Left lung (tissue), 10 donors: ENCODE measurements around the gene SSU72. TPM values are rescaled to one million over a fixed set of nuclear protein-coding genes. Genes with fewer than 3 reads are reported as not detected.
A peak's percentile ranks its signal among the peaks of the same experiment; 100 is the strongest.
"Not testable (repeated sequence)": the region's sequence is repeated elsewhere in the genome, so short reads cannot be mapped to it uniquely, and the experiment has no call there.

Experiments used
- ATAC-seq: fragments of 200-7000 bp; cut with Tn5 transposase; one replicate; pipeline ENCODE4 v1.9.1; 2020; ENCODE audit warnings: moderate library complexity
- DNase-seq, 4 donors: peaks; one replicate each; pipeline ENCODE4 v3.0.0-alpha.2; 2013 to 2020
- H3K27ac ChIP-seq, 2 donors: fragments of 200-600 bp; sonication (generic) in 1 of 2; one replicate each; pipeline versions ENCODE4 v1.5.0 to v1.8.0; 2020 to 2021
- H3K27me3 ChIP-seq, 2 donors: fragments of 200-600 bp; sonication (generic) in 1 of 2; one replicate each; pipeline versions ENCODE4 v1.5.0 to v1.8.0; 2020 to 2021
- H3K36me3 ChIP-seq, 2 donors: fragments of 200-600 bp; sonication (generic) in 1 of 2; one replicate each; pipeline versions ENCODE4 v1.5.0 to v1.8.0; 2020 to 2021
- H3K4me1 ChIP-seq, 2 donors: fragments of 200-600 bp; one replicate each; pipeline ENCODE4 v1.8.0; 2021
- H3K4me3 ChIP-seq, 2 donors: fragments of 200-600 bp; sonication (generic) in 1 of 2; one replicate each; pipeline versions ENCODE4 v1.5.0 to v1.8.0; 2020 to 2021; ENCODE audit warnings: mild to moderate bottlenecking in 1 of 2
- H3K9me3 ChIP-seq, 2 donors: fragments of 200-600 bp; sonication (generic) in 1 of 2; one replicate each; pipeline versions ENCODE4 v1.5.0 to v1.8.0; 2020 to 2021
- intact Hi-C, 2 donors: fragments of 100-400 bp; cut with DNase I; formaldehyde crosslinking; loops; one replicate each; pipeline versions ENCODE4 v1.11.2 to v1.14.2; 2022
- polyA plus RNA-seq, 6 donors: library from polyadenylated mRNA; unstranded; fragments of 120-200 nt; gene quantifications; one replicate each; pipeline ENCODE4 v1.2.1, GENCODE V29; 2013; ENCODE audit not compliant: insufficient read length in 6 of 6
- total RNA-seq, 2 donors: library from RNA; stranded (reverse); fragmentation: NEBNext Ultra II Directional; extraction: Animal tissue kit (Norgen Biotek cat#: 25700); gene quantifications; one replicate each; pipeline ENCODE4 v1.2.1, GENCODE V29; 2021
- TF ChIP-seq, protein P1 (sequence below), 2 donors: fragments of 200-600 bp; sonication (generic) in 1 of 2; IDR thresholded peaks; one replicate each; pipeline versions ENCODE4 v1.5.0 to v1.8.0; 2021; ENCODE audit warnings: antibody characterized with exemption in 2 of 2
- donor health status: DM: no; HTN: yes; CAD: no.
- donor health status: DM: no; HTN: no; CAD: no.

Gene SSU72
- total and polyA plus RNA-seq, 8 donors: 65.2 to 141 (median 72.7) TPM

DNA sequence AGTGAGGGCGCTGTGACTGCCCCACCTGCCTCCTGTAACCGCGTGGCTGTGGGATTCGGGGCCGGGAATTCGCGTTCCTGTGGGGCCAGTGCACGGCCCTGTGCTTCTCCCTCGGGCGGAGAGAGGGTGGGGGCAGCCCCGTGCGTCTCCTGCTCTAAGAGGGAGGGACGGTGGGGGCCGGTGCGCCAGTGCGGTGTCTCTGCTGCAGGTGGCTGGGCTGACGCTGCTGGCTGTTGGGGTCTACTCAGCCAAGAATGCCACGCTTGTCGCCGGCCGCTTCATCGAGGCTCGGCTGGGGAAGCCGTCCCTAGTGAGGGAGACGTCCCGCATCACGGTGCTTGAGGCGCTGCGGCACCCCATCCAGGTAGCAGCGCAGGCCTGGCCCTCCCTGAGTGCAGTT lies 52.1 kb downstream of the SSU72 start:
- H3K27me3 ChIP-seq, ATAC-seq, H3K27ac ChIP-seq, H3K4me3 ChIP-seq, H3K4me1 ChIP-seq, intact Hi-C loops, DNase-seq, H3K9me3 ChIP-seq: not testable (repeated sequence)
- H3K36me3 ChIP-seq: peaks cover 0 to 78% of the 10 kb centered on the region in 2 donors

GRCh38 chr1:1521331-1521730 lies 53.3 kb downstream of the SSU72 start:
- no peak overlapping the region for H3K4me3 ChIP-seq
- ATAC-seq (no peak), DNase-seq (no peak)
- intact Hi-C loops: no loop called here
- peaks cover 0 to 74% of the 10 kb centered on the region in 2 donors for H3K36me3 ChIP-seq
- no peak overlapping the region for H3K27ac ChIP-seq
- no peaks in the 10 kb centered on the region for H3K9me3 ChIP-seq
- TF ChIP-seq, protein P1, sequence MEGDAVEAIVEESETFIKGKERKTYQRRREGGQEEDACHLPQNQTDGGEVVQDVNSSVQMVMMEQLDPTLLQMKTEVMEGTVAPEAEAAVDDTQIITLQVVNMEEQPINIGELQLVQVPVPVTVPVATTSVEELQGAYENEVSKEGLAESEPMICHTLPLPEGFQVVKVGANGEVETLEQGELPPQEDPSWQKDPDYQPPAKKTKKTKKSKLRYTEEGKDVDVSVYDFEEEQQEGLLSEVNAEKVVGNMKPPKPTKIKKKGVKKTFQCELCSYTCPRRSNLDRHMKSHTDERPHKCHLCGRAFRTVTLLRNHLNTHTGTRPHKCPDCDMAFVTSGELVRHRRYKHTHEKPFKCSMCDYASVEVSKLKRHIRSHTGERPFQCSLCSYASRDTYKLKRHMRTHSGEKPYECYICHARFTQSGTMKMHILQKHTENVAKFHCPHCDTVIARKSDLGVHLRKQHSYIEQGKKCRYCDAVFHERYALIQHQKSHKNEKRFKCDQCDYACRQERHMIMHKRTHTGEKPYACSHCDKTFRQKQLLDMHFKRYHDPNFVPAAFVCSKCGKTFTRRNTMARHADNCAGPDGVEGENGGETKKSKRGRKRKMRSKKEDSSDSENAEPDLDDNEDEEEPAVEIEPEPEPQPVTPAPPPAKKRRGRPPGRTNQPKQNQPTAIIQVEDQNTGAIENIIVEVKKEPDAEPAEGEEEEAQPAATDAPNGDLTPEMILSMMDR (IDR thresholded peaks at IDR 0.05): no peak
- H3K27me3 ChIP-seq: no peaks in the 10 kb centered on the region
- no peaks in the 10 kb centered on the region for H3K4me1 ChIP-seq

GRCh38 chr1:1519805-1520505 lies 54.7 kb downstream of the SSU72 start:
- H3K27ac ChIP-seq, H3K9me3 ChIP-seq, H3K4me3 ChIP-seq, DNase-seq, H3K4me1 ChIP-seq, ATAC-seq, H3K27me3 ChIP-seq: not testable (repeated sequence)
- intact Hi-C loops: loop anchor here in 1 of 2 donors (5.0 kb wide), 1 partner anchor 43 kb away; no protein-coding TSS in a partner anchor
- H3K36me3 ChIP-seq: peaks cover 0 to 68% of the 10 kb centered on the region in 2 donors

DNA sequence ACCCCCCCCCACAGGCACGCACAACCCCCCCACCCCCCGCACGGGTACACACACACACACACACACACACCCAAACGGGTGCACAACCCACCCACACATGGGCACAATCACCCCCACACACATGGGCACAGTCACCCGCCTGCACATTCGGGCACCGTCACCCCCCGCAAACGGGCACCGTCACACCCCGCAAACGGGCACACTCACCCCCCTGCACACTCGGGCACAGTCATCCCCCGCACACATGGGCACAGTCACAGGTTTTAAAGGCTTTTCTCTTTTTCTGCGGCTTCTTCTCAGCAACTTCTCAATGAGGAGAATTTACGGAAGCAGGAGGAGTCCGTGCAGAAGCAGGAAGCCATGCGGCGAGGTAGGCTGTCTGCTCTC lies 56.0 kb downstream of the SSU72 start:
- DNase-seq, ATAC-seq, H3K27me3 ChIP-seq, H3K27ac ChIP-seq, H3K9me3 ChIP-seq, H3K4me3 ChIP-seq, H3K4me1 ChIP-seq: not testable (repeated sequence)
- H3K36me3 ChIP-seq: peaks cover 0 to 61% of the 10 kb centered on the region in 2 donors
- intact Hi-C loops: loop anchor here in 1 of 2 donors (5.0 kb wide), 1 partner anchor 41 kb away; no protein-coding TSS in a partner anchor

DNA sequence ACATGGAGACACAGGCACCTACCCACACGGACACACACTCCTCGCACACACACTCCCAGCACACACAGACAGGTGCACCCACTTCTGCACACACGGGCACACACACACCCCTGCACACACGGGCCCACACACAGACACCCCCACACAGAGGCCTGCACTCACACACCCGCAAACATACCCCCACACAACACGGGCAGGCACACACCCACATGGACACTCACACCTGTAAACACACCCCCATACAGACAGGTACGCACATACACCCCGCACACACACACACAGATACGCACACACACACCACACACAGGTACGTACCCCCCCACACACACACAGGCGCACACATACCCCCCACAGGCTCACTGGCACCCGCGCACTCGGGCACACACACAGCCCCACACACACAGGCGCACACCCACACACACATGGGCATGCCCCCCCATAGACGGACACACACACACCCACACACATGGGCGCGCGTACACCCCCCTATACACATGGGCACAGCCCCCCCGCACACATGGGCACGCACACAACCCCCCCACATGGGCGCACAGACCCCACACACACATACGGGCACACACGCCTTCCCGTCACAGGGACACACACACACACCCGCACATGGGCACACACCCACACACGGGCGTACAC lies 56.6 kb downstream of the SSU72 start:
- intact Hi-C loops: loop anchor here in 1 of 2 donors (5.0 kb wide), 1 partner anchor 41 kb away; no protein-coding TSS in a partner anchor
- no peak overlapping the region for H3K27ac ChIP-seq
- H3K4me3 ChIP-seq: no peak overlapping the region
- H3K9me3 ChIP-seq: no peaks in the 10 kb centered on the region
- TF ChIP-seq, protein P1 (IDR thresholded peaks at IDR 0.05): no peak
- H3K36me3 ChIP-seq: peaks cover 0 to 55% of the 10 kb centered on the region in 2 donors
- no peaks in the 10 kb centered on the region for H3K27me3 ChIP-seq
- peaks cover 0 to 5% of the 10 kb centered on the region in 2 donors for H3K4me1 ChIP-seq
- DNase-seq (no peak), ATAC-seq (no peak)

GRCh38 chr1:1516923-1517322 lies 57.7 kb downstream of the SSU72 start:
- DNase-seq, H3K27ac ChIP-seq, H3K27me3 ChIP-seq, H3K9me3 ChIP-seq, ATAC-seq, H3K4me3 ChIP-seq, H3K4me1 ChIP-seq: not testable (repeated sequence)
- H3K36me3 ChIP-seq: peaks cover 0 to 46% of the 10 kb centered on the region in 2 donors
- intact Hi-C loops: loop anchor here in 1 of 2 donors (5.0 kb wide), 1 partner anchor 40 kb away; no protein-coding TSS in a partner anchor

- intact Hi-C loops, H3K27me3 ChIP-seq, H3K9me3 ChIP-seq, H3K27ac ChIP-seq, DNase-seq, ATAC-seq, H3K4me3 ChIP-seq: not testable (repeated sequence)
- peaks cover 6 to 20% of the 10 kb centered on the region in 2 donors for H3K4me1 ChIP-seq
- peaks cover 0 to 23% of the 10 kb centered on the region in 2 donors for H3K36me3 ChIP-seq
These were observed 60.3 kb downstream of the SSU72 start for GRCh38 chr1:1514376-1514775.

DNA sequence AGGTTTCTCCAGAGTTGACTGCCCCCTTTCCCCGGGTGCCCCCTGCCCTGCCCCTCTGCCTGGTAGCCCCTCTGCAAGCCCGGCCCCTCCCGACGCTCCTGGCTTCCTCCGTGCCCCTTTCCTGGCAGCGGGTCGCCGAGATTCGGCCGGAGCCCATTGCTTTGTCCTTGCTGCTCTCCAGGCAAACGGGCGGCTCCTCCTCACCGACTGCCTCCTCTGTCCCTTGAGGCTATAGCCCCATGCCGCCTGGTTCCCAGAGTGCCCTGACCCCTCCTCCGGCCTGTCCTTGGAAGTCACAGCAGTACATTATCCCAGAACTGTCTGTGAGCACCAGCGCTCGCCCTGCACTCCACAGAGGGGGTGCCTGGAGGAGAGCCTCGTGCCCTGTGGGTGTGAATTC lies 61.0 kb downstream of the SSU72 start:
- ATAC-seq, H3K4me3 ChIP-seq, DNase-seq, H3K27ac ChIP-seq, intact Hi-C loops, H3K9me3 ChIP-seq, H3K27me3 ChIP-seq: not testable (repeated sequence)
- Histone ChIP-seq H3K4me1 (peaks cover 6 to 27% of the 10 kb centered on the region in 2 donors), H3K36me3 (peaks cover 0 to 20% of the 10 kb centered on the region in 2 donors)

DNA sequence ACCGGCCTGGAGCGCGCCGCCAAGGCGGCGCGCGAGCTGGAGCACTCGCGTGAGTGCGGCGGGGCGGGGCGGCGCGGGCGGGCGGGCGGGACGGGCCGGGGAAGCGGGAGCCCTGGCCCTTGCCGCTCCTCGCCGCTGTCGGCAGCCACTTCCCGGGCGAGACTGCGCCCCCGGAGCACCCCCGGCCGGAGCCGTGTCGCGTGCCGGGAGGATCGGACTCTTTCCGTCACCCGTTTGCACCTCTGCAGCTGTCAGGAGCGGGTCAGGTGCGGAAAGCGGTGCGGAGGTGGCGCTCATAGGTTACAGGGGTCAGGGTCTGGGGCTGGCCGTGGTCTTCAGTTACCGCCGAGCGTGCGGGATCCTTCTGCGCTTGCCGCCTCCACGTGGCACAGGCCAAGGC lies 62.2 kb downstream of the SSU72 start:
- H3K4me3 ChIP-seq: peak overlapping the region; percentile 84 to 87
- DNase-seq, ATAC-seq, intact Hi-C loops, H3K9me3 ChIP-seq, H3K27me3 ChIP-seq: not testable (repeated sequence)
- H3K27ac ChIP-seq: peak overlapping the region in 1 of 2 donors; percentile 94
- H3K4me1 ChIP-seq: peaks cover 6 to 28% of the 10 kb centered on the region in 2 donors
- H3K36me3 ChIP-seq: peaks cover 0 to 18% of the 10 kb centered on the region in 2 donors
